Measurements from ENCODE around the gene ITFG1. TPM values are rescaled to one million over a fixed set of nuclear protein-coding genes. Genes with fewer than 3 reads are reported as not detected.
"Not testable (repeated sequence)": the region's sequence is repeated elsewhere in the genome, so short reads cannot be mapped to it uniquely, and the experiment has no call there.

The ITFG1 gene
- total RNA-seq, 5 donors from 2014 or later (not counting 1 experiment from before 2014, with no cell fraction given): 17.6 to 33.9 (median 22.6) TPM

GRCh38 chr16:47197536-47198179 is 263.2 kb downstream of the ITFG1 start:
- H3K36me3 Mint-ChIP-seq: peaks cover 33% of the 10 kb centered on the region
- Histone ChIP-seq H3K4me3 (ENCODE audit: control insufficient read depth in 1 of 2, extremely low read depth in 1 of 2, low read length in 1 of 2) (no peak overlapping the region), H3K27me3 (replicated peaks in 1 of 2; ENCODE audit: control insufficient read depth in 2 of 2, extremely low read depth in 1 of 2, insufficient read depth in 2 of 2, low read length in 1 of 2) (no peaks in the 10 kb centered on the region), H3K9me3 (no peaks in the 10 kb centered on the region), H3K36me3 (ENCODE audit: control insufficient read depth in 2 of 2, extremely low read depth in 1 of 2, insufficient read depth in 1 of 2, low read length in 1 of 2) (no peaks in the 10 kb centered on the region), H3K27ac (ENCODE audit: low read length) (no peak overlapping the region), H3K4me1 (ENCODE audit: control insufficient read depth in 1 of 2, extremely low read depth in 1 of 2, insufficient read depth in 2 of 2, low read length in 2 of 2) (no peaks in the 10 kb centered on the region)
- no peak overlapping the region for H3K4me3 Mint-ChIP-seq
- no peak for DNase-seq
- H3K9me3 Mint-ChIP-seq: peaks cover 0 to 2% (median 0%) of the 10 kb centered on the region in 3 donors
- H3K27ac Mint-ChIP-seq: no peak overlapping the region
- ATAC-seq (replicated peaks in 1 of 4): no peak
- no CpG with 5 or more reads among the region's 6 CpGs for WGBS (ENCODE audit: insufficient coverage)
- H3K27me3 Mint-ChIP-seq: no peaks in the 10 kb centered on the region
- no peaks in the 10 kb centered on the region for H3K4me1 Mint-ChIP-seq
- ChIA-PET POLR2A (interaction anchor here in 1 of 2 donors (0.6 kb wide), 1 partner anchor 82 kb away, joined by 3 read pairs; no protein-coding TSS in a partner anchor), CTCF (interaction anchor here in 1 of 2 donors (1.7 kb wide), 1 partner anchor 7 kb away, joined by 4 read pairs; no protein-coding TSS in a partner anchor)

GRCh38 chr16:47196457-47196856 is 264.4 kb downstream of the ITFG1 start:
- DNase-seq (no peak), ATAC-seq (replicated peaks in 1 of 4) (no peak)
- H3K36me3 ChIP-seq (ENCODE audit: control insufficient read depth in 2 of 2, extremely low read depth in 1 of 2, insufficient read depth in 1 of 2, low read length in 1 of 2): no peaks in the 10 kb centered on the region
- H3K4me1 Mint-ChIP-seq: no peaks in the 10 kb centered on the region
- H3K9me3 ChIP-seq: no peaks in the 10 kb centered on the region
- H3K4me1 ChIP-seq (ENCODE audit: control insufficient read depth in 1 of 2, extremely low read depth in 1 of 2, insufficient read depth in 2 of 2, low read length in 2 of 2): no peaks in the 10 kb centered on the region
- 95% methylated on average over 3 of the region's 5 CpGs for WGBS (ENCODE audit: insufficient coverage)
- H3K4me3 ChIP-seq (ENCODE audit: control insufficient read depth in 1 of 2, extremely low read depth in 1 of 2, low read length in 1 of 2): no peak overlapping the region
- POLR2A ChIA-PET: no interaction called here
- H3K27ac Mint-ChIP-seq: no peak overlapping the region
- no peak overlapping the region for H3K4me3 Mint-ChIP-seq
- no peaks in the 10 kb centered on the region for H3K27me3 Mint-ChIP-seq
- no peak overlapping the region for H3K27ac ChIP-seq (ENCODE audit: low read length)
- H3K27me3 ChIP-seq (replicated peaks in 1 of 2; ENCODE audit: control insufficient read depth in 2 of 2, extremely low read depth in 1 of 2, insufficient read depth in 2 of 2, low read length in 1 of 2): no peaks in the 10 kb centered on the region
- H3K36me3 Mint-ChIP-seq: peaks cover 37% of the 10 kb centered on the region
- CTCF ChIA-PET: no interaction called here
- H3K9me3 Mint-ChIP-seq: peaks cover 0 to 4% (median 2%) of the 10 kb centered on the region in 3 donors

GRCh38 chr16:47182318-47182717 is 278.5 kb downstream of the ITFG1 start:
- H3K27ac ChIP-seq (ENCODE audit: low read length): no peak overlapping the region
- POLR2A ChIA-PET: no interaction called here
- Mint-ChIP-seq H3K27me3 (no peaks in the 10 kb centered on the region), H3K9me3 (peaks cover 0 to 2% (median 0%) of the 10 kb centered on the region in 3 donors), H3K4me3 (no peak overlapping the region), H3K27ac (no peak overlapping the region), H3K36me3 (peaks cover 25% of the 10 kb centered on the region), H3K4me1 (no peaks in the 10 kb centered on the region)
- no peak overlapping the region for H3K4me3 ChIP-seq (ENCODE audit: control insufficient read depth in 1 of 2, extremely low read depth in 1 of 2, low read length in 1 of 2)
- no peaks in the 10 kb centered on the region for H3K4me1 ChIP-seq (ENCODE audit: control insufficient read depth in 1 of 2, extremely low read depth in 1 of 2, insufficient read depth in 2 of 2, low read length in 2 of 2)
- H3K27me3 ChIP-seq (replicated peaks in 1 of 2; ENCODE audit: control insufficient read depth in 2 of 2, extremely low read depth in 1 of 2, insufficient read depth in 2 of 2, low read length in 1 of 2): no peaks in the 10 kb centered on the region
- CTCF ChIA-PET: no interaction called here
- DNase-seq (no peak), ATAC-seq (replicated peaks in 1 of 4) (no peak)
- H3K9me3 ChIP-seq: no peaks in the 10 kb centered on the region
- WGBS (ENCODE audit: insufficient coverage): no CpG with 5 or more reads among the region's 3 CpGs
- no peaks in the 10 kb centered on the region for H3K36me3 ChIP-seq (ENCODE audit: control insufficient read depth in 2 of 2, extremely low read depth in 1 of 2, insufficient read depth in 1 of 2, low read length in 1 of 2)

- H3K27me3 Mint-ChIP-seq; POLR2A ChIA-PET; H3K4me1 ChIP-seq (ENCODE audit: control insufficient read depth in 1 of 2, extremely low read depth in 1 of 2, insufficient read depth in 2 of 2, low read length in 2 of 2); H3K4me1 Mint-ChIP-seq; H3K9me3 Mint-ChIP-seq; H3K4me3 ChIP-seq (ENCODE audit: control insufficient read depth in 1 of 2, extremely low read depth in 1 of 2, low read length in 1 of 2); H3K4me3 Mint-ChIP-seq; H3K9me3 ChIP-seq; H3K36me3 ChIP-seq (ENCODE audit: control insufficient read depth in 2 of 2, extremely low read depth in 1 of 2, insufficient read depth in 1 of 2, low read length in 1 of 2); DNase-seq; CTCF ChIA-PET; ATAC-seq (replicated peaks in 1 of 4); H3K27ac ChIP-seq (ENCODE audit: low read length); H3K27ac Mint-ChIP-seq; H3K27me3 ChIP-seq (replicated peaks in 1 of 2; ENCODE audit: control insufficient read depth in 2 of 2, extremely low read depth in 1 of 2, insufficient read depth in 2 of 2, low read length in 1 of 2): not testable (repeated sequence)
- 98% methylated on average over 7 of the region's 31 CpGs for WGBS (ENCODE audit: insufficient coverage)
- peaks cover 26% of the 10 kb centered on the region for H3K36me3 Mint-ChIP-seq
These were observed 279.8 kb downstream of the ITFG1 start for GRCh38 chr16:47181066-47181465.

- ATAC-seq (replicated peaks in 1 of 4) (no peak), DNase-seq (no peak)
- Mint-ChIP-seq H3K4me3 (no peak overlapping the region), H3K36me3 (peaks cover 26% of the 10 kb centered on the region), H3K27me3 (no peaks in the 10 kb centered on the region), H3K9me3 (peaks cover 0 to 2% (median 0%) of the 10 kb centered on the region in 3 donors), H3K4me1 (no peaks in the 10 kb centered on the region), H3K27ac (no peak overlapping the region)
- 92% methylated on average over 4 of the region's 8 CpGs for WGBS (ENCODE audit: insufficient coverage)
- Histone ChIP-seq H3K4me3 (ENCODE audit: control insufficient read depth in 1 of 2, extremely low read depth in 1 of 2, low read length in 1 of 2) (no peak overlapping the region), H3K9me3 (no peaks in the 10 kb centered on the region), H3K27ac (ENCODE audit: low read length) (no peak overlapping the region), H3K36me3 (ENCODE audit: control insufficient read depth in 2 of 2, extremely low read depth in 1 of 2, insufficient read depth in 1 of 2, low read length in 1 of 2) (no peaks in the 10 kb centered on the region), H3K4me1 (ENCODE audit: control insufficient read depth in 1 of 2, extremely low read depth in 1 of 2, insufficient read depth in 2 of 2, low read length in 2 of 2) (no peaks in the 10 kb centered on the region), H3K27me3 (replicated peaks in 1 of 2; ENCODE audit: control insufficient read depth in 2 of 2, extremely low read depth in 1 of 2, insufficient read depth in 2 of 2, low read length in 1 of 2) (no peaks in the 10 kb centered on the region)
- ChIA-PET POLR2A (interaction anchor here in 1 of 2 donors (0.7 kb wide), 1 partner anchor 14 kb away, joined by 3 read pairs; no protein-coding TSS in a partner anchor), CTCF (no interaction called here)
These were observed 280.8 kb downstream of the ITFG1 start for GRCh38 chr16:47180073-47180472.

- ChIA-PET POLR2A (interaction anchor here in 1 of 2 donors (0.6 kb wide), 1 partner anchor 11 kb away, joined by 4 read pairs; no protein-coding TSS in a partner anchor), CTCF (interaction anchor here in 1 of 2 donors (0.7 kb wide), 1 partner anchor 167 kb away, joined by 4 read pairs; no protein-coding TSS in a partner anchor)
- H3K9me3 Mint-ChIP-seq: peaks cover 0 to 4% (median 2%) of the 10 kb centered on the region in 3 donors
- H3K4me1 Mint-ChIP-seq: no peaks in the 10 kb centered on the region
- no peaks in the 10 kb centered on the region for H3K4me1 ChIP-seq (ENCODE audit: control insufficient read depth in 1 of 2, extremely low read depth in 1 of 2, insufficient read depth in 2 of 2, low read length in 2 of 2)
- peaks cover 24% of the 10 kb centered on the region for H3K36me3 Mint-ChIP-seq
- H3K27me3 Mint-ChIP-seq: no peaks in the 10 kb centered on the region
- no peaks in the 10 kb centered on the region for H3K9me3 ChIP-seq
- no peaks in the 10 kb centered on the region for H3K27me3 ChIP-seq (replicated peaks in 1 of 2; ENCODE audit: control insufficient read depth in 2 of 2, extremely low read depth in 1 of 2, insufficient read depth in 2 of 2, low read length in 1 of 2)
- no peak overlapping the region for H3K27ac ChIP-seq (ENCODE audit: low read length)
- ATAC-seq (replicated peaks in 1 of 4): no peak
- no peaks in the 10 kb centered on the region for H3K36me3 ChIP-seq (ENCODE audit: control insufficient read depth in 2 of 2, extremely low read depth in 1 of 2, insufficient read depth in 1 of 2, low read length in 1 of 2)
- H3K4me3 Mint-ChIP-seq: no peak overlapping the region
- no peak overlapping the region for H3K4me3 ChIP-seq (ENCODE audit: control insufficient read depth in 1 of 2, extremely low read depth in 1 of 2, low read length in 1 of 2)
- no peak overlapping the region for H3K27ac Mint-ChIP-seq
- DNase-seq: no peak
These were observed 285.7 kb downstream of the ITFG1 start for GRCh38 chr16:47175152-47175551.

All from T-cell (primary cell).